NT2/D1 (cell line): Measurements from ENCODE around the gene GNAL.

Source experiments
- SUZ12 ChIP-seq: IDR thresholded peaks from 2 replicates; pipeline ENCODE4 v1.6.1; 2011; ENCODE audit not compliant: insufficient read length, insufficient read depth; ENCODE audit errors: extremely low read depth
- YY1 ChIP-seq: IDR thresholded peaks from 2 replicates; pipeline ENCODE4 v1.6.1; 2011; ENCODE audit not compliant: insufficient read length, insufficient read depth
- ZNF274 ChIP-seq: IDR thresholded peaks from 2 replicates; pipeline ENCODE4 v1.6.1; 2011; ENCODE audit warnings: mild to moderate bottlenecking, low read depth, low read length

- TF ChIP-seq SUZ12: no peak
- no peak for TF ChIP-seq YY1
- TF ChIP-seq ZNF274: no peak
These were observed 25.5 kb upstream of the GNAL start for GRCh38 chr18:11663439-11664029.
